CD4-positive, alpha-beta T cell (primary cell): ENCODE measurements around the gene ELOVL5. TPM values are rescaled to one million over a fixed set of nuclear protein-coding genes. Genes with fewer than 3 reads are reported as not detected.

Source experiments
- ATAC-seq: fragments of 200-7000 bp; cut with Tn5 transposase; one replicate; pipeline ENCODE4 v1.10.0; 2022; ENCODE audit warnings: mild to moderate bottlenecking; ENCODE audit not compliant: poor library complexity
- CTCF ChIA-PET: fragments of 350-600 bp; sonication (Branson Sonifier 250); formaldehyde crosslinking; loops from one replicate; lab custom pipeline; 2021; ENCODE audit warnings: antibody characterized with exemption, inconsistent platforms; lab: Charles Lee
- POLR2A ChIA-PET: fragments of 350-600 bp; sonication (Branson Sonifier 250); formaldehyde crosslinking; loops from one replicate; lab custom pipeline; 2021; ENCODE audit warnings: antibody characterized with exemption, inconsistent platforms; lab: Charles Lee
- DNase-seq, 14 experiments: peaks; one replicate each; pipeline ENCODE4 v3.0.0-alpha.2; 2013 to 2020; ENCODE audit warnings: mixed read lengths in 2 of 14
- H3K27ac ChIP-seq, 2 donors: one replicate each; pipeline versions ENCODE4 v1.5.1 to v1.7.0; 2013; ENCODE audit warnings: low read length in 2 of 2, low read depth in 1 of 2, mild to moderate bottlenecking in 1 of 2
- H3K27me3 ChIP-seq, 2 experiments: 1 replicate in 1 of 2; 2 replicates in 1 of 2; pipeline versions ENCODE4 v1.6.1 to v1.7.0; 2013; ENCODE audit warnings: low read length in 2 of 2, control low read depth in 1 of 2, mild to moderate bottlenecking in 1 of 2, moderate library complexity in 1 of 2; ENCODE audit not compliant: insufficient read depth in 2 of 2, control insufficient read depth in 1 of 2
- H3K36me3 ChIP-seq: one replicate; pipeline ENCODE4 v1.6.1; 2013; ENCODE audit warnings: low read length, control low read depth; ENCODE audit not compliant: insufficient read depth
- H3K4me1 ChIP-seq: one replicate; pipeline ENCODE4 v1.6.1; 2013; ENCODE audit warnings: low read length, control low read depth; ENCODE audit not compliant: insufficient read depth
- H3K4me3 ChIP-seq: one replicate; pipeline ENCODE4 v1.5.1; 2013; ENCODE audit warnings: mild to moderate bottlenecking, low read length, moderate library complexity
- H3K9me3 ChIP-seq, 2 experiments: 1 replicate in 1 of 2; 2 replicates in 1 of 2; pipeline versions ENCODE4 v1.6.1 to v1.7.0; 2013; ENCODE audit warnings: low read length in 2 of 2, mild to moderate bottlenecking in 2 of 2, control low read depth in 1 of 2, moderate library complexity in 1 of 2; ENCODE audit not compliant: control insufficient read depth in 1 of 2, insufficient read depth in 1 of 2
- H3K27ac Mint-ChIP-seq: one replicate; pipeline ENCODE4 v1.8.0; 2020; ENCODE audit warnings: mixed read lengths
- H3K27me3 Mint-ChIP-seq: one replicate; pipeline ENCODE4 v1.8.0; 2021; ENCODE audit warnings: mixed read lengths
- H3K36me3 Mint-ChIP-seq: one replicate; pipeline ENCODE4 v1.8.0; 2021; ENCODE audit warnings: low read depth, mixed read lengths
- H3K4me1 Mint-ChIP-seq: one replicate; pipeline ENCODE4 v1.8.0; 2021; ENCODE audit warnings: low read depth, mixed read lengths
- H3K4me3 Mint-ChIP-seq: one replicate; pipeline ENCODE4 v1.8.0; 2020; ENCODE audit warnings: mild to moderate bottlenecking, mixed read lengths
- H3K9me3 Mint-ChIP-seq: one replicate; pipeline ENCODE4 v1.8.0; 2020; ENCODE audit warnings: mixed read lengths
- intact Hi-C, 2 experiments: fragments of 100-400 bp; cut with DNase I in 1 of 2; cut with micrococcal nuclease in 1 of 2; formaldehyde crosslinking; loops; one replicate each; pipeline versions ENCODE4 v1.15.1 to v1.9.0; 2023 to 2025; cut with DNase I, micrococcal nuclease
- total RNA-seq, 174 experiments: library from RNA in 2 of 174; stranded (reverse) in 2 of 174; gene quantifications; one replicate each; pipeline ENCODE4 v1.2.3 and lab custom pipeline; 2021 to 2026
- TF ChIP-seq, protein P1 (sequence below): fragments of 200-600 bp; IDR thresholded peaks from one replicate; pipeline ENCODE4 v1.8.0; 2022; ENCODE audit warnings: antibody characterized with exemption, mild to moderate bottlenecking

ELOVL5 gene
- total RNA-seq, 2 experiments from 2014 or later, result 78.0 to 86.8 TPM

DNA sequence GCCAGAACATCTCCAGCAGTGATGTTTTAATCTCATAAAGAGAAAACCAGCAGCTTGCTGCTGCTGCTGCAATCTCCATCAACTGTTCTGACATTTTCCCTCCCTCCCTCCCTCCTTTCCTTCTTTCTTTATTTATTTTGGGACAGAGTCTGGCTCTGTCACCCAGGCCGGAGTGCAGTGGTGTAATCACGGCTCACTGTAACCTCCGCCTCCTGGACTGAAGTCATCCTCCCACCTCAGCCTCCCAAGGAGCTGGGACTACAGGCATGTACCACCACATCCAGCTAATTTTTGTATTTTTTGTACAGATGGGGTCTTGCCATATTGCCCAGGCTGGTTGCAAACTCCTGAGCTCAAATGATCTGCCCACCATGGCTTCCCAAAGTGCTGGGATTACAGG, 5.7 kb downstream of the ELOVL5 start:
- no peaks in the 10 kb centered on the region for H3K27me3 ChIP-seq
- H3K36me3 Mint-ChIP-seq, result peaks cover 17% of the 10 kb centered on the region
- TF ChIP-seq, protein P1, sequence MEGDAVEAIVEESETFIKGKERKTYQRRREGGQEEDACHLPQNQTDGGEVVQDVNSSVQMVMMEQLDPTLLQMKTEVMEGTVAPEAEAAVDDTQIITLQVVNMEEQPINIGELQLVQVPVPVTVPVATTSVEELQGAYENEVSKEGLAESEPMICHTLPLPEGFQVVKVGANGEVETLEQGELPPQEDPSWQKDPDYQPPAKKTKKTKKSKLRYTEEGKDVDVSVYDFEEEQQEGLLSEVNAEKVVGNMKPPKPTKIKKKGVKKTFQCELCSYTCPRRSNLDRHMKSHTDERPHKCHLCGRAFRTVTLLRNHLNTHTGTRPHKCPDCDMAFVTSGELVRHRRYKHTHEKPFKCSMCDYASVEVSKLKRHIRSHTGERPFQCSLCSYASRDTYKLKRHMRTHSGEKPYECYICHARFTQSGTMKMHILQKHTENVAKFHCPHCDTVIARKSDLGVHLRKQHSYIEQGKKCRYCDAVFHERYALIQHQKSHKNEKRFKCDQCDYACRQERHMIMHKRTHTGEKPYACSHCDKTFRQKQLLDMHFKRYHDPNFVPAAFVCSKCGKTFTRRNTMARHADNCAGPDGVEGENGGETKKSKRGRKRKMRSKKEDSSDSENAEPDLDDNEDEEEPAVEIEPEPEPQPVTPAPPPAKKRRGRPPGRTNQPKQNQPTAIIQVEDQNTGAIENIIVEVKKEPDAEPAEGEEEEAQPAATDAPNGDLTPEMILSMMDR, result no peak
- ATAC-seq (no peak), DNase-seq (no peak)
- peak overlapping the region; percentile 94 for H3K27ac Mint-ChIP-seq
- POLR2A ChIA-PET, result interaction anchor here (1.3 to 1.5 kb wide), 3 partner anchors 17 to 40 kb away, joined by 3 to 4 read pairs (median 3); no protein-coding TSS in a partner anchor
- no peaks in the 10 kb centered on the region for H3K27me3 Mint-ChIP-seq
- no peaks in the 10 kb centered on the region for H3K9me3 Mint-ChIP-seq
- H3K9me3 ChIP-seq, result no peaks in the 10 kb centered on the region
- peaks cover 57% of the 10 kb centered on the region for H3K4me1 ChIP-seq
- CTCF ChIA-PET, result no interaction called here
- intact Hi-C loops, result no loop called here
- H3K4me3 Mint-ChIP-seq, result peak overlapping the region; percentile 26
- no peak overlapping the region for H3K4me3 ChIP-seq
- peaks cover 3% of the 10 kb centered on the region for H3K36me3 ChIP-seq
- H3K27ac ChIP-seq, result no peak overlapping the region
- H3K4me1 Mint-ChIP-seq, result peaks cover 93% of the 10 kb centered on the region

DNA sequence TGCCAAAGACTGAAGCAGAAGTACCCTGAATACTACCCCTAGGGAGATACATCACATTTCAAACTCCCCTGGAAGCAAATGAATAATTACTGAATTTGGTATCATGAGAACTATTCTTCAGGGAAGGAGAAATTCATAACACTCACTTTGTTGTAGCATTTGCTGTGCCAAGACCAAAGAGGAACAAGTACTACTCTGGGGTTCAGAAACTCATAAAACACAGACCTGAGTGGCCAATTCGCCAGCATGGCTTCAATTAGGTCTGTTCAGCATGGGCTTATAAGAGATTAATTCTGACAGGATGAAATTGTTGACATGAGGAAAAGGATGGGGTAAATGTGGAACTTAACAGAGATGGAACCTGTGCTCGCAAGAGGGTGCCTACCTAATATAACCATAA, 6.5 kb downstream of the ELOVL5 start:
- POLR2A ChIA-PET, result interaction anchor here (1.4 kb wide), 1 partner anchor 39 kb away, joined by 3 read pairs; no protein-coding TSS in a partner anchor
- Histone ChIP-seq H3K27ac (no peak overlapping the region), H3K4me3 (no peak overlapping the region), H3K36me3 (peaks cover 3% of the 10 kb centered on the region), H3K4me1 (peaks cover 64% of the 10 kb centered on the region), H3K27me3 (no peaks in the 10 kb centered on the region), H3K9me3 (no peaks in the 10 kb centered on the region)
- Mint-ChIP-seq H3K36me3 (peaks cover 8% of the 10 kb centered on the region), H3K9me3 (no peaks in the 10 kb centered on the region), H3K4me3 (peak overlapping the region; percentile 31), H3K27ac (no peak overlapping the region), H3K27me3 (no peaks in the 10 kb centered on the region), H3K4me1 (peaks cover 96% of the 10 kb centered on the region)
- CTCF ChIA-PET, result no interaction called here
- intact Hi-C loops, result no loop called here
- DNase-seq (no peak), ATAC-seq (no peak)
- TF ChIP-seq, protein P1, result no peak

GRCh38 chr6:53340536-53340935, 8.2 kb downstream of the ELOVL5 start:
- peaks cover 11% of the 10 kb centered on the region for H3K36me3 ChIP-seq
- ChIA-PET CTCF (interaction anchor here (1.3 to 3.6 kb wide), 3 partner anchors 29 to 50 kb away, joined by 3 to 12 read pairs (median 7); no protein-coding TSS in a partner anchor), POLR2A (interaction anchor here (0.9 to 1.9 kb wide), 4 partner anchors 8 to 38 kb away, joined by 3 to 15 read pairs (median 6); partner anchors contain the start of gene ELOVL5)
- Mint-ChIP-seq H3K27me3 (no peaks in the 10 kb centered on the region), H3K9me3 (no peaks in the 10 kb centered on the region), H3K4me3 (no peak overlapping the region), H3K4me1 (peaks cover 96% of the 10 kb centered on the region), H3K27ac (peak overlapping the region; percentile 47), H3K36me3 (no peaks in the 10 kb centered on the region)
- intact Hi-C loops, result no loop called here
- DNase-seq, result no peak
- ATAC-seq, result no peak
- no peaks in the 10 kb centered on the region for H3K27me3 ChIP-seq
- no peaks in the 10 kb centered on the region for H3K9me3 ChIP-seq
- no peak overlapping the region for H3K4me3 ChIP-seq
- H3K4me1 ChIP-seq, result peaks cover 76% of the 10 kb centered on the region
- no peak overlapping the region for H3K27ac ChIP-seq
- TF ChIP-seq, protein P1, result no peak
